Spinal cord (tissue), 10 donors: ENCODE data around the gene GALNT15. TPM values are rescaled to one million over a fixed set of nuclear protein-coding genes. Genes with fewer than 3 reads are reported as not detected.
A peak's percentile ranks its signal among the peaks of the same experiment; 100 is the strongest.

Experiments used
- DNase-seq, 6 donors: peaks; one replicate each; pipeline versions ENCODE4 v3.0.0 to v3.0.0-alpha.2; 2013 to 2015; ENCODE audit warnings: low spot score in 6 of 6, low read depth in 4 of 6
- H3K27ac ChIP-seq: one replicate; pipeline ENCODE4 v1.5.1; 2013; ENCODE audit warnings: low read depth, low read length, control low read depth
- H3K27me3 ChIP-seq: one replicate; pipeline ENCODE4 v1.6.1; 2013; ENCODE audit warnings: low read length; ENCODE audit not compliant: control insufficient read depth, insufficient read depth
- H3K36me3 ChIP-seq: one replicate; pipeline ENCODE4 v1.6.1; 2013; ENCODE audit warnings: low read length; ENCODE audit not compliant: control insufficient read depth, insufficient read depth
- H3K4me1 ChIP-seq: one replicate; pipeline ENCODE4 v1.6.1; 2013; ENCODE audit warnings: low read length; ENCODE audit not compliant: control insufficient read depth, insufficient read depth
- H3K4me3 ChIP-seq: one replicate; pipeline ENCODE4 v1.5.1; 2013; ENCODE audit warnings: low read depth, low read length, control low read depth
- H3K9me3 ChIP-seq: one replicate; pipeline ENCODE4 v1.6.1; 2013; ENCODE audit warnings: low read length; ENCODE audit not compliant: control insufficient read depth, insufficient read depth
- WGBS: methylation state at CpG from one replicate; pipeline ENCODE4 v1.1.5; 2013; ENCODE audit warnings: missing lambda C conversion rate; ENCODE audit not compliant: insufficient coverage; 5-methylcytosine and 5-hydroxymethylcytosine counted together
- polyA plus RNA-seq, 2 donors: library from polyadenylated mRNA; unstranded; fragments of 120-200 nt; gene quantifications; one replicate each; pipeline ENCODE4 v1.2.1, GENCODE V29; 2013; ENCODE audit not compliant: insufficient read length in 2 of 2
- total RNA-seq, 2 donors: library from RNA; depleted of rRNA in 1 of 2; stranded (reverse); fragments of 120-200 nt in 1 of 2; fragments of >200 nt in 1 of 2; gene quantifications; one replicate each; pipeline versions ENCODE4 v1.2.3 to v1.2.4, GENCODE V29; 2013 to 2014
- donor health status: healthy.

GALNT15 gene
- total and polyA plus RNA-seq, 4 donors = 7.8 to 19.1 (median 10.1) TPM

- WGBS = no CpG with 5 or more reads among the region's 1 CpG
- H3K27ac ChIP-seq = no peak overlapping the region
- no peaks in the 10 kb centered on the region for H3K36me3 ChIP-seq
- H3K27me3 ChIP-seq = no peaks in the 10 kb centered on the region
- H3K4me1 ChIP-seq = no peaks in the 10 kb centered on the region
- no peaks in the 10 kb centered on the region for H3K9me3 ChIP-seq
- DNase-seq = no peak
- H3K4me3 ChIP-seq = no peak overlapping the region
These were observed 59.3 kb downstream of the GALNT15 start for GRCh38 chr3:16233806-16234205.

GRCh38 chr3:16234281-16234680 lies 59.8 kb downstream of the GALNT15 start:
- no CpG with 5 or more reads among the region's 2 CpGs for WGBS
- H3K27me3 ChIP-seq = no peaks in the 10 kb centered on the region

GRCh38 chr3:16236030-16236639 lies 61.7 kb downstream of the GALNT15 start:
- WGBS = 100% methylated on average over 1 of the region's 4 CpGs

More at GRCh38 chr3:16234281-16234680, 59.8 kb downstream of the GALNT15 start:
- DNase-seq = no peak
- no peak overlapping the region for H3K27ac ChIP-seq
- no peaks in the 10 kb centered on the region for H3K4me1 ChIP-seq
- H3K4me3 ChIP-seq = no peak overlapping the region
- no peaks in the 10 kb centered on the region for H3K9me3 ChIP-seq
- H3K36me3 ChIP-seq = no peaks in the 10 kb centered on the region

GRCh38 chr3:16236856-16237393 lies 62.4 kb downstream of the GALNT15 start:
- no peaks in the 10 kb centered on the region for H3K27me3 ChIP-seq
- no peaks in the 10 kb centered on the region for H3K9me3 ChIP-seq
- H3K4me3 ChIP-seq = no peak overlapping the region
- no peaks in the 10 kb centered on the region for H3K4me1 ChIP-seq
- 80% methylated on average over 1 of the region's 3 CpGs for WGBS
- no peak overlapping the region for H3K27ac ChIP-seq
- DNase-seq = peak in 1 of 6 donors; percentile 61
- no peaks in the 10 kb centered on the region for H3K36me3 ChIP-seq

More at GRCh38 chr3:16236030-16236639, 61.7 kb downstream of the GALNT15 start:
- Histone ChIP-seq H3K9me3 (no peaks in the 10 kb centered on the region), H3K27ac (no peak overlapping the region), H3K4me1 (no peaks in the 10 kb centered on the region), H3K36me3 (no peaks in the 10 kb centered on the region), H3K27me3 (no peaks in the 10 kb centered on the region), H3K4me3 (no peak overlapping the region)
- DNase-seq = no peak

- DNase-seq = peak in 1 of 6 donors; percentile 49
- H3K27me3 ChIP-seq = no peaks in the 10 kb centered on the region
- no peak overlapping the region for H3K4me3 ChIP-seq
- H3K9me3 ChIP-seq = no peaks in the 10 kb centered on the region
- no peak overlapping the region for H3K27ac ChIP-seq
- H3K36me3 ChIP-seq = no peaks in the 10 kb centered on the region
- WGBS = 64% methylated on average over 2 of the region's 3 CpGs
- no peaks in the 10 kb centered on the region for H3K4me1 ChIP-seq
These were observed 64.7 kb downstream of the GALNT15 start for GRCh38 chr3:16239086-16239770.

- Histone ChIP-seq H3K27me3 (no peaks in the 10 kb centered on the region), H3K27ac (no peak overlapping the region), H3K9me3 (no peaks in the 10 kb centered on the region), H3K4me1 (no peaks in the 10 kb centered on the region), H3K4me3 (no peak overlapping the region), H3K36me3 (no peaks in the 10 kb centered on the region)
- no peak for DNase-seq
- no CpG with 5 or more reads among the region's 4 CpGs for WGBS
These were observed 65.3 kb downstream of the GALNT15 start for GRCh38 chr3:16239780-16240179.

GRCh38 chr3:16240229-16241023 lies 65.9 kb downstream of the GALNT15 start:
- 77% methylated on average over 4 of the region's 6 CpGs for WGBS
- H3K27me3 ChIP-seq = no peaks in the 10 kb centered on the region
- no peaks in the 10 kb centered on the region for H3K9me3 ChIP-seq
- no peaks in the 10 kb centered on the region for H3K36me3 ChIP-seq
- no peak for DNase-seq
- H3K4me3 ChIP-seq = no peak overlapping the region
- H3K4me1 ChIP-seq = no peaks in the 10 kb centered on the region
- H3K27ac ChIP-seq = no peak overlapping the region

GRCh38 chr3:16241225-16241624 lies 66.7 kb downstream of the GALNT15 start:
- Histone ChIP-seq H3K36me3 (no peaks in the 10 kb centered on the region), H3K27ac (no peak overlapping the region), H3K27me3 (no peaks in the 10 kb centered on the region), H3K4me3 (no peak overlapping the region), H3K4me1 (no peaks in the 10 kb centered on the region), H3K9me3 (no peaks in the 10 kb centered on the region)
- DNase-seq = no peak
- WGBS = 95% methylated on average over 2 of the region's 5 CpGs

- H3K4me3 ChIP-seq = no peak overlapping the region
- H3K9me3 ChIP-seq = no peaks in the 10 kb centered on the region
- 100% methylated on average over 2 of the region's 5 CpGs for WGBS
- no peak overlapping the region for H3K27ac ChIP-seq
- no peaks in the 10 kb centered on the region for H3K27me3 ChIP-seq
- H3K36me3 ChIP-seq = no peaks in the 10 kb centered on the region
- DNase-seq = no peak
- no peaks in the 10 kb centered on the region for H3K4me1 ChIP-seq
These were observed 67.7 kb downstream of the GALNT15 start for GRCh38 chr3:16242177-16242576.
